Astrocyte of the cerebellum (primary cell): ENCODE measurements around the gene CHST11.
"Not testable (repeated sequence)": the region's sequence is repeated elsewhere in the genome, so short reads cannot be mapped to it uniquely, and the experiment has no call there.

ENCODE experiments used
- DNase-seq: peaks from one replicate; pipeline ENCODE4 v3.0.0-alpha.2; 2011; ENCODE audit warnings: low read depth
- H3K4me3 ChIP-seq: 2 replicates; pipeline ENCODE4 v1.5.1; 2011; ENCODE audit warnings: mild to moderate bottlenecking, low read depth, low read length, moderate library complexity
- CTCF ChIP-seq: IDR thresholded peaks from 2 replicates; pipeline ENCODE4 v1.5.1; 2012; ENCODE audit warnings: low read length, low read depth, moderate library complexity, mild to moderate bottlenecking; ENCODE audit errors: missing control alignments
- in situ Hi-C: cut with HindIII; loops from 2 replicates; pipeline ENCODE4 v1.10.0; 2017; ENCODE audit warnings: low sequenced_read_pairs

CHST11 gene

GRCh38 chr12:104743202-104743580 lies 286.4 kb downstream of the CHST11 start:
- TF ChIP-seq CTCF, result no peak
- no peak for DNase-seq
- in situ Hi-C loops, result no loop called here

GRCh38 chr12:104743753-104744548 lies 287.2 kb downstream of the CHST11 start:
- DNase-seq, in situ Hi-C loops, H3K4me3 ChIP-seq: not testable (repeated sequence)

More at GRCh38 chr12:104743202-104743580, 286.4 kb downstream of the CHST11 start:
- no peak overlapping the region for H3K4me3 ChIP-seq

GRCh38 chr12:104746467-104747088 lies 289.8 kb downstream of the CHST11 start:
- DNase-seq, result no peak
- in situ Hi-C loops, result loop anchor here (5.0 kb wide), 1 partner anchor 81 kb away; no protein-coding TSS in a partner anchor
- TF ChIP-seq CTCF, result no peak
- H3K4me3 ChIP-seq, result no peak overlapping the region

- no peak for TF ChIP-seq CTCF
- in situ Hi-C loops, result loop anchor here (5.0 kb wide), 1 partner anchor 80 kb away; no protein-coding TSS in a partner anchor
These were observed 290.6 kb downstream of the CHST11 start for GRCh38 chr12:104747330-104747729.

GRCh38 chr12:104747955-104748354 lies 291.2 kb downstream of the CHST11 start:
- no peak overlapping the region for H3K4me3 ChIP-seq
- in situ Hi-C loops, result loop anchor here (5.0 kb wide), 1 partner anchor 79 kb away; no protein-coding TSS in a partner anchor
- DNase-seq, result no peak
- TF ChIP-seq CTCF, result no peak

More at GRCh38 chr12:104747330-104747729, 290.6 kb downstream of the CHST11 start:
- DNase-seq, result no peak
- no peak overlapping the region for H3K4me3 ChIP-seq

GRCh38 chr12:104748356-104748755 lies 291.6 kb downstream of the CHST11 start:
- H3K4me3 ChIP-seq, result no peak overlapping the region
- DNase-seq, result no peak
- TF ChIP-seq CTCF, result no peak
- in situ Hi-C loops, result loop anchor here (5.0 kb wide), 1 partner anchor 79 kb away; no protein-coding TSS in a partner anchor

- no peak for DNase-seq
- TF ChIP-seq CTCF, result no peak
- no peak overlapping the region for H3K4me3 ChIP-seq
- in situ Hi-C loops, result loop anchor here (5.0 kb wide), 1 partner anchor 79 kb away; no protein-coding TSS in a partner anchor
These were observed 292.0 kb downstream of the CHST11 start for GRCh38 chr12:104748790-104749189.
